NCI-H460 (cell line): ENCODE results near the gene MAP1LC3B. TPM values are rescaled to one million over a fixed set of nuclear protein-coding genes. Genes with fewer than 3 reads are reported as not detected.

Experiments
- DNase-seq: peaks from one replicate; pipeline ENCODE4 v3.0.0-alpha.2; 2016; ENCODE audit warnings: low read depth; ENCODE audit errors: extremely low read depth
- total RNA-seq: library from RNA; depleted of rRNA; stranded (reverse); fragments of >200 nt; shearing (Covaris generic); gene quantifications from 2 replicates; pipeline ENCODE4 v1.2.3, GENCODE V29; 2014

The MAP1LC3B gene
- total RNA-seq, 1 experiment from 2014 or later, result 42.9 TPM

GRCh38 chr16:87425941-87426340, 33.8 kb downstream of the MAP1LC3B start:
- DNase-seq, result no peak

- no peak for DNase-seq
Measured at GRCh38 chr16:87426423-87427215, 34.5 kb downstream of the MAP1LC3B start.

GRCh38 chr16:87431926-87432325, 39.8 kb downstream of the MAP1LC3B start:
- no peak for DNase-seq

GRCh38 chr16:87432330-87432915, 40.3 kb downstream of the MAP1LC3B start:
- DNase-seq, result no peak

GRCh38 chr16:87434146-87434667, 42.1 kb downstream of the MAP1LC3B start:
- DNase-seq, result no peak

GRCh38 chr16:87435372-87436224, 43.5 kb downstream of the MAP1LC3B start:
- no peak for DNase-seq

GRCh38 chr16:87436225-87437172, 44.4 kb downstream of the MAP1LC3B start:
- no peak for DNase-seq

GRCh38 chr16:87437327-87437726, 45.2 kb downstream of the MAP1LC3B start:
- no peak for DNase-seq

GRCh38 chr16:87437911-87438610, 45.9 kb downstream of the MAP1LC3B start:
- no peak for DNase-seq

- no peak for DNase-seq
Measured at GRCh38 chr16:87438611-87438985, 46.5 kb downstream of the MAP1LC3B start.

GRCh38 chr16:87439926-87440325, 47.8 kb downstream of the MAP1LC3B start:
- DNase-seq, result no peak

GRCh38 chr16:87441886-87442580, 49.9 kb downstream of the MAP1LC3B start:
- DNase-seq, result no peak

GRCh38 chr16:87442581-87442966, 50.4 kb downstream of the MAP1LC3B start:
- no peak for DNase-seq

- no peak for DNase-seq
Measured at GRCh38 chr16:87443016-87443415, 50.9 kb downstream of the MAP1LC3B start.

- no peak for DNase-seq
Measured at GRCh38 chr16:87443964-87444363, 51.8 kb downstream of the MAP1LC3B start.

GRCh38 chr16:87445486-87445885, 53.4 kb downstream of the MAP1LC3B start:
- no peak for DNase-seq

- no peak for DNase-seq
Measured at GRCh38 chr16:87446479-87446878, 54.3 kb downstream of the MAP1LC3B start.

GRCh38 chr16:87447323-87447722, 55.2 kb downstream of the MAP1LC3B start:
- no peak for DNase-seq

- no peak for DNase-seq
Measured at GRCh38 chr16:87448866-87449265, 56.7 kb downstream of the MAP1LC3B start.
